Neural crest cell (in vitro differentiated cells): ENCODE data around the gene RAB4A. TPM values are rescaled to one million over a fixed set of nuclear protein-coding genes. Genes with fewer than 3 reads are reported as not detected.
A peak's percentile ranks its signal among the peaks of the same experiment; 100 is the strongest.

Experiments
- DNase-seq: peaks from one replicate; pipeline ENCODE4 v3.0.0; 2021; ENCODE audit warnings: low read depth, mixed read lengths, low spot score
- H3K27ac Mint-ChIP-seq: one replicate; pipeline ENCODE4 v1.8.0; 2021; ENCODE audit warnings: mild to moderate bottlenecking, mixed read lengths; ENCODE audit not compliant: unreplicated experiment
- H3K27me3 Mint-ChIP-seq: 2 replicates; pipeline ENCODE4 v1.8.0; 2021; ENCODE audit warnings: low read depth, mild to moderate bottlenecking, mixed read lengths
- H3K36me3 Mint-ChIP-seq: 2 replicates; pipeline ENCODE4 v1.8.0; 2021; ENCODE audit warnings: low read depth, mild to moderate bottlenecking, mixed read lengths
- H3K4me1 Mint-ChIP-seq: 2 replicates; pipeline ENCODE4 v1.8.0; 2021; ENCODE audit warnings: mixed read lengths
- H3K4me3 Mint-ChIP-seq: one replicate; pipeline ENCODE4 v1.8.0; 2021; ENCODE audit warnings: mild to moderate bottlenecking, mixed read lengths
- H3K9me3 Mint-ChIP-seq: 2 replicates; pipeline ENCODE4 v1.8.0; 2021; ENCODE audit warnings: mixed read lengths
- total RNA-seq: library from RNA; stranded (reverse); gene quantifications from 2 replicates; pipeline ENCODE4 v1.2.1, GENCODE V29; 2021
- TF ChIP-seq, protein P1 (sequence below): fragments of 200-600 bp; sonication (generic); conservative IDR thresholded peaks from 2 replicates; pipeline ENCODE4 v1.5.0; 2021; ENCODE audit warnings: antibody characterized with exemption, mild to moderate bottlenecking

The RAB4A gene
- total RNA-seq, 1 donor from 2014 or later = 69.0 TPM

DNA sequence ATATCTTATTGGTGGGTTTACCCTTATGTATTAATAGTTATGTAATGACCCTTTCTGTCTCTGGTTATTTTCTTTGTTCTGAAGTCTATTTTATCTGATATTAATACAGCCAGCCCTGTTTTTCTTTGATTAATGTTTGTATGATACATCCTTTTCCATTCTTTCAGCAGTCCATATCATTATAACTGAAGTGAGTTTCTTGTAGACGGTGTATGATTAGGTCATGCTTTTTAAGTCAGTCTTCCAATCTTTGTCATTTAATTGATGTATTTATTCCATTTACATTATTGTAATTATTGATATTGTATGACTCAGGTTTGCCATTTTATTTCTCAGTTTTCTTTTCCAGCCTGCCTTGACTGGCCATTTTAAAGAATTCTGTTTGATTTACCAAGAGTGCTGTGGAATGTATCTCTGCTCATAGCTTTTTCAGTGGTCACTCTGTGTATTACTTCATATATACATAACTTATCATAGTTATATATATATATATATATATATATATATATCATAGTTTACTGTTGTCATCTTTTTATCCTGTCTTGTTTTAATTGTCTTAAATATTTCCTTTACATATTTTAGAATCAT is 10.5 kb downstream of the RAB4A start:
- TF ChIP-seq, protein P1, sequence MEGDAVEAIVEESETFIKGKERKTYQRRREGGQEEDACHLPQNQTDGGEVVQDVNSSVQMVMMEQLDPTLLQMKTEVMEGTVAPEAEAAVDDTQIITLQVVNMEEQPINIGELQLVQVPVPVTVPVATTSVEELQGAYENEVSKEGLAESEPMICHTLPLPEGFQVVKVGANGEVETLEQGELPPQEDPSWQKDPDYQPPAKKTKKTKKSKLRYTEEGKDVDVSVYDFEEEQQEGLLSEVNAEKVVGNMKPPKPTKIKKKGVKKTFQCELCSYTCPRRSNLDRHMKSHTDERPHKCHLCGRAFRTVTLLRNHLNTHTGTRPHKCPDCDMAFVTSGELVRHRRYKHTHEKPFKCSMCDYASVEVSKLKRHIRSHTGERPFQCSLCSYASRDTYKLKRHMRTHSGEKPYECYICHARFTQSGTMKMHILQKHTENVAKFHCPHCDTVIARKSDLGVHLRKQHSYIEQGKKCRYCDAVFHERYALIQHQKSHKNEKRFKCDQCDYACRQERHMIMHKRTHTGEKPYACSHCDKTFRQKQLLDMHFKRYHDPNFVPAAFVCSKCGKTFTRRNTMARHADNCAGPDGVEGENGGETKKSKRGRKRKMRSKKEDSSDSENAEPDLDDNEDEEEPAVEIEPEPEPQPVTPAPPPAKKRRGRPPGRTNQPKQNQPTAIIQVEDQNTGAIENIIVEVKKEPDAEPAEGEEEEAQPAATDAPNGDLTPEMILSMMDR = peak; percentile 25

DNA sequence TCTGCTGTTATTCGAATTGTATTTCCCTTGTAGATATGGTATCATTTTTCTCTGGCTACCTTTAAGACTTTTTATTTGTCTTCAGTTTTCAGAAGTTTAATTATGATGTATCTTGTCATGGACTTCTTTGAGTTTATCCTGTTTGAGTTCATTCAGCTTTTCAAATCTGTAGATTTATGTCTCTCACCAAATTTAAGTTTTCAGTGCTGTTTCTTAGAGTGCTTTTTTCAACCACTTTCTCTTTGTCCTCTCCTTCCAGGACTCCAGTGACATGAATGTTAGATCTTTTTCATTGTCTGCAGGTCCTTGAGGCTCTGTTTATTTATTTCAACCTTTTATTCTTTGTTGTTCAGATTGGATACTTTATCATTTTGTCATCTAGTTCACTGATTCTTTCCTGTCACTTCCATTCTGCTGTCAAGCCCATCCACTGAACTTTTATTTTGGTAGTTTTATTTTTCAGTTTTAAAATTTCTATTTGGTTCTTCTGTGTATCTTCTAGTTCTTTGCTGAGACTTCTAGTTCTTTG is 11.4 kb downstream of the RAB4A start:
- no peaks in the 10 kb centered on the region for H3K27me3 Mint-ChIP-seq

More for the DNA sequence above, 10.5 kb downstream of the RAB4A start:
- Mint-ChIP-seq H3K4me3 (no peak overlapping the region), H3K27me3 (no peaks in the 10 kb centered on the region), H3K4me1 (peaks cover 15% of the 10 kb centered on the region), H3K36me3 (peaks cover 2% of the 10 kb centered on the region), H3K27ac (no peak overlapping the region), H3K9me3 (no peaks in the 10 kb centered on the region)
- no peak for DNase-seq

DNA sequence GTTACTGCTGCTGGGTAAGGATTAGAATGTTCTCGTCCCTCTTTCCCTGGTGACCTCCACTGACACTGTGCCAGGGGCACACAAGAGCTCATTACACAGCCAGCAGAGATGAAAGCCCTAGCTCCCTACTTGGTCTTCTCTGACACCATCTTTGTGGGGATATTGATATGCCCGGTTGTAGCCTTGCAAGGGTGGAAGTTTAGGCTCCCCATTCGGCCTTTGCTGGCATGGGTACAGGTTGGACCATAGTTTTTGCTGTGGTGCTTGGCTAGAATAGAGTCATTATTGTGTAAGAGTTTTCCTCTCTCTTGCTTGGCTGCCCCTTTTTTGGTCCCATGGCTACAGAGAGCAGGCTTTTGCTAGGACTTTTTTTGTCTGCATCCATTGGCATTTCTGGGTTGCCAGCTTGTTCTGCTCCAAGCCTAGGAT is 12.3 kb downstream of the RAB4A start:
- Mint-ChIP-seq H3K9me3 (no peaks in the 10 kb centered on the region), H3K27me3 (no peaks in the 10 kb centered on the region), H3K4me1 (peaks cover 15% of the 10 kb centered on the region), H3K4me3 (no peak overlapping the region), H3K27ac (no peak overlapping the region), H3K36me3 (peaks cover 2% of the 10 kb centered on the region)
- no peak for DNase-seq
- TF ChIP-seq, protein P1 = no peak

More for the DNA sequence above, 11.4 kb downstream of the RAB4A start:
- DNase-seq = no peak
- peaks cover 15% of the 10 kb centered on the region for H3K4me1 Mint-ChIP-seq
- no peak overlapping the region for H3K4me3 Mint-ChIP-seq
- no peak overlapping the region for H3K27ac Mint-ChIP-seq
- TF ChIP-seq, protein P1 = no peak
- H3K9me3 Mint-ChIP-seq = no peaks in the 10 kb centered on the region
- peaks cover 2% of the 10 kb centered on the region for H3K36me3 Mint-ChIP-seq

DNA sequence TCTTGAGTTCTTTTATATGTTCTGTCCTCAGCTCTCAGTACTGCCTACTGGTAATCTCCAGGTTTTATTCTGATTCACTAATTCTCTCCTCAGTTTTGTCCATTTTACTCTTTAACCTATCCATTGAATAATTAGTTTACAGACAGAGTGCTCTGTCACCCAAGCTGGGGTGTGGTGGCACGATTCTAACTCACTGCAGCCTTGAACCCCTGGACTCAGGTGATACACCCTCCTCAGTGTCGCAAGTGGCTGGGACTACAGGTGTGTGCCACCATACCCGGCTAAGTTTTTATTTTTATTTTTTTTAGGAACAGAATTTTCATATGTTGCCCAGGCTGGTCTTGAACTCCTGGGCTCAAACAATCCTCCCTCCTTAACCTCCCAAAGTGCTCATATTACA is 14.0 kb downstream of the RAB4A start:
- Mint-ChIP-seq H3K36me3 (peaks cover 2% of the 10 kb centered on the region), H3K9me3 (no peaks in the 10 kb centered on the region), H3K27ac (no peak overlapping the region), H3K27me3 (no peaks in the 10 kb centered on the region), H3K4me3 (no peak overlapping the region), H3K4me1 (peaks cover 15% of the 10 kb centered on the region)
- no peak for DNase-seq
- TF ChIP-seq, protein P1 = no peak

DNA sequence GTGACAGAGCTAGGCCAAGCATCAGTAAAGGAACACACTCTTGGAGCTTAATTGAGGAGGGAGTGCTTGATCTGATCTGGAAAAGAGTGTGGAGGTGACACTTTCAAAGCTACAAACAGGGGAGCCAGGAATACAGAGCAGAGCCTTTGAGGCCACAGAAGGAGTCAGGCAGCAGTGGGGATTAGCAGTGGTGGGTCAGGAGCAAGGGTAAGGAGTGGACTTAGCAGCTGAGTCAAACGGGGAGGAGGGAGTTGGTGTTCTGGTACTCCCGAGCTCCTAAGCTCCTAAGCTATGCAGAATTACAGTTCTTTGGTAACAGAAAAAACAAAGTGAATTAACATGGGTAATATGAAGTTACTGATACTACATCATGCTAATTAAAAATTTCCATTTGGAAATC is 14.5 kb downstream of the RAB4A start:
- H3K36me3 Mint-ChIP-seq = peaks cover 4% of the 10 kb centered on the region
- DNase-seq = no peak
- TF ChIP-seq, protein P1 = no peak
- peaks cover 15% of the 10 kb centered on the region for H3K4me1 Mint-ChIP-seq
- H3K27me3 Mint-ChIP-seq = no peaks in the 10 kb centered on the region
- H3K9me3 Mint-ChIP-seq = no peaks in the 10 kb centered on the region
- no peak overlapping the region for H3K27ac Mint-ChIP-seq
- H3K4me3 Mint-ChIP-seq = no peak overlapping the region
